GM19452 (cell line): ENCODE results near the gene NOG.

Experiments
- ATAC-seq: cut with Tn5 transposase; IDR thresholded peaks from one replicate; pipeline ENCODE4 v1.9.1; 2021; ENCODE audit not compliant: unreplicated experiment

NOG gene

GRCh38 chr17:56635641-56636040 lies 42.1 kb downstream of the NOG start:
- ATAC-seq = no peak

- no peak for ATAC-seq
These were observed 42.8 kb downstream of the NOG start for GRCh38 chr17:56636265-56636664.

GRCh38 chr17:56637254-56637653 lies 43.8 kb downstream of the NOG start:
- ATAC-seq = no peak

GRCh38 chr17:56638591-56639051 lies 45.1 kb downstream of the NOG start:
- no peak for ATAC-seq

- no peak for ATAC-seq
These were observed 46.0 kb downstream of the NOG start for GRCh38 chr17:56639517-56639916.

- ATAC-seq = no peak
These were observed 46.6 kb downstream of the NOG start for GRCh38 chr17:56640116-56640515.

- no peak for ATAC-seq
These were observed 47.9 kb downstream of the NOG start for GRCh38 chr17:56641373-56641772.

GRCh38 chr17:56641894-56642293 lies 48.4 kb downstream of the NOG start:
- ATAC-seq = no peak

GRCh38 chr17:56642424-56642823 lies 48.9 kb downstream of the NOG start:
- no peak for ATAC-seq
